GM19467 (cell line): ENCODE data around the gene NKIRAS1.
A peak's percentile ranks its signal among the peaks of the same experiment; 100 is the strongest.

Experiments used
- ATAC-seq: cut with Tn5 transposase; IDR thresholded peaks from one replicate; pipeline ENCODE4 v1.9.1; 2021; ENCODE audit warnings: mild to moderate bottlenecking, moderate library complexity; ENCODE audit not compliant: unreplicated experiment

Gene NKIRAS1

DNA sequence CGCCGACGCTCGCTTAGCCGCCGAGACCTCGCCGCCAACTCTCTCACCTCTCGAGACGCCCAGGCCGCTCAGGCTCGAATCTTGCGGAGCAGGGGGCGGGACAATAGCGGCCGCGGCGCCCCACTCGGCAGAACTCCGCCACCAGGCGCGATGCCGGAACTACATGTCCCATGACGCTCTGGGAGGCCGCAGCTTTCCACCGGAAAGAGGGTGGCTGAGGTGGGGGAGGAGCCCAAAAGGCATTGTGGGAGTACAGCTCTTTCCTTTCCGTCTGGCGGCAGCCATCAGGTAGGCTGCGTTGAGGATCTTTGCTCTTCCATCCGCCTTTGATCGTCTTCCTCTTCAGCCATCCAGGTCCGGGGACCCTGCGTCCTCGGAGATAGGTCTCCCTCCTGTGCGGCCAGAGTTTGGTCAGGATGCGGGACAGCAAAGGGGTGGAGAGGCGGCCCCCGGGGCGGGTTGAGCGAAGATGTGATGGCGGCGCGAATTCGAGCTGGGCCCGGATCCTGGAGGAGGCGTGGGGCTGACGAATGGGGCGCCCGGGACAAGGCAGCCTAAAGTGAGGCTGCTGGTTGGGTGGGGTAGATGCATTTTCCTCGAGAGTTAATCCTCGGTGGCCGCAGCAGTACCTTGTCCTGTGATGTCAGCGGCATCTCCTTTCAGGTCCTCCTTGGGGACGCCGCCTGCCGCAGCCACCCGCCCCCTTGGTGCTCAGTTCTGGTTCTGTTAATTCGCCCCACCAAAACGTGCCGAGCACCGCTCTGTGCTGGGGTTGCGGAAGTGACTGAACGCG lies at the start of gene NKIRAS1, which contains the start of gene RPL15:
TSS of gene NKIRAS1 (minus strand) at position 105 of the 793 bp plus-strand sequence. CDS start 6,086 bp downstream, outside the sequence.
TSS of gene RPL15 (plus strand) at position 247 of the 793 bp plus-strand sequence. CDS start 728 bp downstream, outside the sequence.
- ATAC-seq: peak; percentile 95

GRCh38 chr3:23966328-23966727 lies 49.5 kb upstream of the NKIRAS1 start:
- no peak for ATAC-seq

- no peak for ATAC-seq
These were observed 47.9 kb upstream of the NKIRAS1 start for GRCh38 chr3:23964537-23965235.

GRCh38 chr3:23961913-23962312 lies 45.1 kb upstream of the NKIRAS1 start:
- no peak for ATAC-seq

GRCh38 chr3:23961066-23961465 lies 44.3 kb upstream of the NKIRAS1 start:
- ATAC-seq: no peak

- no peak for ATAC-seq
These were observed 43.9 kb upstream of the NKIRAS1 start for GRCh38 chr3:23960649-23961048.

- no peak for ATAC-seq
These were observed 42.5 kb upstream of the NKIRAS1 start for GRCh38 chr3:23959135-23959900.

DNA sequence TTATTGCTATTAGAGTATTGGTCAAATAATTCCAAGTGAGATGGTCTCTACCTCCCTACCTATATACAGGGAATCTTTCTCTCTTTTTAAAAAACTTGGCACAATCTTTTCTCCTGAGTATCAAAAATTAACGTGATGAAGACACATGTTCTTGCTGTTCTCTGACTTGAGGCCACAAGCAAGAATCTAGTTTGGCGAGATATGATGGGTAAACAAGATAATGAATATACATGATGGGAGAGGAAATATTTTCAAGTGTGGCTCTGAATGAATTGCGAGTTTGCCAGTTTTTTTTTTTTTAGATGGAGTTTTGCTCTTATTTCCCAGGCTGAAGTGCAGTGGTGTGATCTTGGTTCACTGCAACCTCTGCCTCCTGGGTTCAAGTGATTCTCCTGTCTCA lies 39.9 kb upstream of the NKIRAS1 start:
- no peak for ATAC-seq

- no peak for ATAC-seq
These were observed 37.4 kb upstream of the NKIRAS1 start for GRCh38 chr3:23954144-23954543.

- no peak for ATAC-seq
These were observed 36.7 kb upstream of the NKIRAS1 start for GRCh38 chr3:23953523-23953922.

DNA sequence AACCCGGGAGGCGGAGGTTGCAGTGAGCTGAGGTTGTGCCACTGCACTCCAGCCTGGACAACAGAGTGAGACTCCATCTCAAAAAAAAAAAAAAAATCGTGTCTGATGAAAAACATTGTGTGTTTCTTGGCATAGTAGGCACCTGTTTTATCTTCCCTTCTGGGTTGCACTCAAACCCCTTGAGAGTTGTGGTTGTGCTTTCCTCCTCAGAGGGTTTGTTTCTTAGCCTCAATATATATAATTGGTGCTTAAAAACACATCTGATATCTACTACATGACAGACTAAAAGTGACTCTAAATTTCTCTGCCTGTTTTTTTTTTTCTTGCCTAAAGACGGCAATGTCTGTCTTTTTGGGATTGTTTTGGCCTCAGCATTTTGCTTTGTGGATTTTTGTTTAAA lies 35.9 kb upstream of the NKIRAS1 start:
- ATAC-seq: peak; percentile 56

GRCh38 chr3:23950293-23950692 lies 33.5 kb upstream of the NKIRAS1 start:
- peak; percentile 37 for ATAC-seq

- ATAC-seq: peak; percentile 13
These were observed 33.0 kb upstream of the NKIRAS1 start for GRCh38 chr3:23949784-23950183.

DNA sequence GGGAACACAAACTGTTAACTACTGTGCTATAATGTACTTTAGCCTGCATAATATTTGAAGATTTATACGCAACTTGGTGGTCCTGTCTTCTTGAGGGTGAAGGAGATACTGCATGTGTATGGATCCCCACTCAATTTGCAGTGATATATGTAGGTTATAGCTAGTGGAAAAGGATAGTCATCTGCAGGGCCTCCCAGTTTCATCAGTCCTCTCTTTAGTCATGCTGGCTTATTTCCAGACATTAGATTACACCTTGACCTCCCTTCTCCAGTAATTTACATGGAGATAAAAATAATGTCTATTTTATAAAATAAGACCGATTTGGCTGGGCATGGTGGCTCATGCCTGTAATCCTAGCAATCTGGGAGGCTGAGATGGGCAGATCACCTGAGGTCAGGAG lies 32.0 kb upstream of the NKIRAS1 start:
- no peak for ATAC-seq

DNA sequence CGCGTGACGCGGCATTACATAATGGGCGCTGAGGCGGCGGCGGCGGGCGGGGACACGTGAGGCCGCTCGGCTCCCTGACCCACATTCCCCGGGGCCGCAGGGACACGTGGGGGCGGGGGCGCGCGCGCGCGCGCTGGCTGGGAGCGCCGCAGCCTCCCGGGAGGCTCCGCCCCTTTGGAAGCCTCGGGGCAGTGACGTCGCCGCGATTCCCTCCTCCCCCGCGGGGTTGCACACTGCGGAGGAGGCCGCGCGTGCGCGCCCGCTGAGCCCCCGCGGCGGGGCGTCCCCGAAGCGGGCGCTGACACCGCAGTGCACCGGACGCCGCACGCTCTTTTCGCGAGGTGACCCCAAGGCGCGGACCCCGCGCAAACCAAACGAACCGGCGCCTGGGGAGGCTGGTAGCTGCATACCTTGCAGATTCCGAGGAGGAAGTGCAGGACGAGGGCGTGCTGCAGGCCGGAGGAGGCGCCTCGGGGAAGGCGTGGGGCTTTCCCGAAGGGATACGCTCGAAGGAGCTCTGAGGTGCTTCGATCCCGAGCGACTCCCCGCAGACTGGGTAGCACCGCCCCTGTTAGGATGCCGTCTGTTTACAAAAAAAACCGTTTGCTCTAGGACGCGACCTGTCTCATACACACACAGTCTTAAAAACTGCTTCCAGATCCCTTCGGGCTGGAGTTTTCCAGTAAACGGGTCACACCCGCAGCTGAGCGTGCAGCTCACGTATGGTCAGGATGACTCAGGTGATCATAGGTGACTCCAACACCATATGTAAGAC lies 29.3 kb upstream of the NKIRAS1 start:
- peak; percentile 71 for ATAC-seq

GRCh38 chr3:23945663-23945912 lies 28.8 kb upstream of the NKIRAS1 start:
- no peak for ATAC-seq

DNA sequence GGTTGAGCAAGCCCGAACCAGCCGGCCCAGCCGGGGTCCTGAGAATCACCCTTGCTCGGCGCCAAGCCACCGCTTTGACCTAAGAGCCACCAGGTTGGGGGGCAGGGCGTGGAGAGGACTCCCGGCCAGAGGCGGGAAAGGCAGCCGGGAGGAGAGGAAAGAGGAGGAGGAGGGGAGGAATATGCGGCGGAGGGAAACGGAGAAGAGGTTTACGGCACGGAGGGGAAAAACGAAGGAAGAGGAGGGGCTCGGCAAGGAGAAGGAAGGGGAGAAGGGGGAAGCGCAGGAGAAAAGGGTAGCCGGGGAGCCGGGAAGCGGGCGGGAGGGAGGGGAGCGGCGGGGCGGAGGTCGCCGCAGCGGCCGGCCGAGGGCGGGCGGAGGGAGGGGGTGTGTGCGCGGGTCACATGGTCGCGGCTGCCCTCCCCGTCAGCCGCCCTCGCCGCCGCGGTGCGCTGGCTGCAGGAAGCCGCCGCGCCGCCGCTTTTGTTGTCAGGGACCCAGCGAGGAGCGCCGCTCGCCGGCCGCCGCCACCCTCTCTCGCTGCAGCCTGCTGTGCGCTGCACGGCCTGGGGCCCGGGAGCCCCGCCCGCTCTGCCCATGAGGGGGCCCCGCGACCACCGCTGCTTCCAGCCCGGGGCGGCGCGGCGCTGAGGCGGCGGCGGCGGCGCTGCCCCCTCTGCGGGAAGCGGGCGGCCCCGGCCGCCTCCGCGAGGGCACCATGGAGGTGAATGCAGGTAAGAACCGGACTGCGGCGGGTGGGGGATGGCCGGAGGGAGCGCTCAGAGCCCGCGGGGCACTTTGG lies 28.3 kb upstream of the NKIRAS1 start, which contains the start of gene NR1D2:
TSS of gene NR1D2 (plus strand) at position 426 of the 802 bp plus-strand sequence. CDS start at position 719, 293 bp downstream.
- ATAC-seq: peak; percentile 57

DNA sequence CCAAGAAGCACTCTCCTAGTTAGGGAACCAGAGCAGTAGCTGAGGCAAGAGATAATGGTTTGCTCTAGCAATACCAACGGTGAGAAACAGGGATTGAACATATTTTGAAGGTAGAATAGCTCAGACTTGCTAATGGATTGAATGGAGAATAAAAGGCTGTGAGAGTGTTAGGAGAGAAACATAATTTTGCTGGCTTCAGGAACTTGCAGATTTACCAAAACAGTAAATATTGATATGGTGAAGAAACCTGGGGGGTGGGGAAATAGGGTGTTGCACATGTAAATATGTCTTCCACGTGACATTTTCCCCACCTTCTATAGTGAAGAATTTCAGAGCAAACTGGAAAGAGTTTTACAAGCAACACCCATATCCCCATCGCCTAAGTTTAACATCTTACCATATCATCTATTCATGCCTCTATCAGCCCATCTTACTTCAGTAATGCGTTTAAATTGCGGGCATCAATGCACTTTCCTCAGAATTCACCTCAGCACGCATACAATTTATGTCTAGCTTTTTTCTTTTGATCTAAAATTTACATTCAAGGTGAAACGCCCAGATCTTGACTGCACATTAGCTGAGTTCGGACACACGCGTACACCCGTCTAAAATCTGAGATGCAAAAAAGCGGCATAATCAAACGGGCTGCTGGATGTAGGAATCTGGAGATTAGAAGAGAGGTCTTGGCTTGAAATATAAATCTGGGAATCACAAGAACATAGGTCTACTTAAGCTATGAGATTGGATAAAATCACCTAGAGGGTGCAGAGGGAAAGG lies 27.4 kb upstream of the NKIRAS1 start:
- no peak for ATAC-seq

- no peak for ATAC-seq
These were observed 25.8 kb upstream of the NKIRAS1 start for GRCh38 chr3:23942546-23942945.
